ENCODE data around the gene SPEG. TPM values are rescaled to one million over a fixed set of nuclear protein-coding genes. Genes with fewer than 3 reads are reported as not detected.
A peak's percentile ranks its signal among the peaks of the same experiment; 100 is the strongest.

The SPEG gene
- total and polyA plus RNA-seq, 2 donors (not counting 3 experiments of a cell fraction or from before 2014, with no cell fraction given), result 0.84 to 3.5 TPM

- H3K27ac ChIP-seq (ENCODE audit: insufficient read depth, low read depth, low read length), result no peak overlapping the region
- H4K20me1 ChIP-seq (replicated peaks; ENCODE audit: control insufficient read depth, extremely low read depth, insufficient read depth, low read length), result no peaks in the 10 kb centered on the region
- H3K4me1 ChIP-seq (ENCODE audit: control insufficient read depth, extremely low read depth, insufficient read depth, low read length), result no peaks in the 10 kb centered on the region
- H2AFZ ChIP-seq (ENCODE audit: low read depth, low read length), result no peak overlapping the region
- H3K36me3 ChIP-seq (ENCODE audit: control insufficient read depth in 2 of 2, extremely low read depth in 1 of 2, insufficient read depth in 2 of 2, low read length in 2 of 2), result no peaks in the 10 kb centered on the region
- H3K9me1 ChIP-seq (replicated peaks; ENCODE audit: control insufficient read depth, extremely low read depth, insufficient read depth, low read length), result no peaks in the 10 kb centered on the region
- dilution Hi-C loops (cut with MboI; ENCODE audit: extremely low pct_ligation_motif_present, low sequenced_read_pairs) (no loop called here), intact Hi-C loops (cut with micrococcal nuclease) (loop anchor here (1.0 kb wide), 1 partner anchor 13 kb away; the partner anchor contains the start of gene DES)
- no peak for FAIRE-seq
- no peaks in the 10 kb centered on the region for H3K79me2 ChIP-seq (ENCODE audit: control insufficient read depth, insufficient read depth, low read length)
- no peak overlapping the region for H3K4me3 ChIP-seq (replicated peaks in 1 of 3; ENCODE audit: insufficient read depth in 1 of 3, low read depth in 1 of 3, low read length in 3 of 3)
- no peak overlapping the region for H3K4me2 ChIP-seq (ENCODE audit: insufficient read depth, low read length)
- H3K9ac ChIP-seq (replicated peaks; ENCODE audit: extremely low read depth, insufficient read depth, low read length), result no peak overlapping the region
- DNase-seq (ENCODE audit: low read depth, low spot score), result peak; percentile 27
- peak in 1 of 2 donors; percentile 40 for TF ChIP-seq CTCF (IDR thresholded peaks at IDR 0.05; ENCODE audit: extremely low read depth in 1 of 2, insufficient read depth in 1 of 2, low read depth in 1 of 2, low read length in 2 of 2)
- no peak for TF ChIP-seq FOS (IDR thresholded peaks at IDR 0.05; ENCODE audit: borderline replicate concordance, insufficient read depth, low read length)
- TF ChIP-seq POLR2AphosphoS5 (IDR thresholded peaks at IDR 0.05; ENCODE audit: insufficient read depth, low read depth, low read length), result no peak
- no peak for TF ChIP-seq JUN (IDR thresholded peaks at IDR 0.05; ENCODE audit: borderline replicate concordance, insufficient read depth, insufficient read length, low read depth)
- ChIA-PET POLR2A (interaction anchor here (0.6 kb wide), 1 partner anchor 42 kb away, joined by 3 read pairs; no protein-coding TSS in a partner anchor), CTCF (interaction anchor here (0.9 to 1.6 kb wide), 6 partner anchors 28 to 212 kb away, joined by 3 to 25 read pairs (median 5); a partner anchor contains a TSS)
- H3K9me3 ChIP-seq (replicated peaks; ENCODE audit: control insufficient read depth, insufficient read depth, low read length), result no peaks in the 10 kb centered on the region
- no TSS peak for BruUV-seq (replicated peaks)
- peaks cover 16 to 20% of the 10 kb centered on the region in 2 experiments for H3K27me3 ChIP-seq (ENCODE audit: control insufficient read depth in 2 of 2, insufficient read depth in 2 of 2, low read length in 2 of 2)
Measured at GRCh38 chr2:219430633-219431615, 3.7 kb upstream of the SPEG start.
